Measurements from ENCODE around the gene TMEM150C.
"Not testable (repeated sequence)": the region's sequence is repeated elsewhere in the genome, so short reads cannot be mapped to it uniquely, and the experiment has no call there.

The TMEM150C gene

DNA sequence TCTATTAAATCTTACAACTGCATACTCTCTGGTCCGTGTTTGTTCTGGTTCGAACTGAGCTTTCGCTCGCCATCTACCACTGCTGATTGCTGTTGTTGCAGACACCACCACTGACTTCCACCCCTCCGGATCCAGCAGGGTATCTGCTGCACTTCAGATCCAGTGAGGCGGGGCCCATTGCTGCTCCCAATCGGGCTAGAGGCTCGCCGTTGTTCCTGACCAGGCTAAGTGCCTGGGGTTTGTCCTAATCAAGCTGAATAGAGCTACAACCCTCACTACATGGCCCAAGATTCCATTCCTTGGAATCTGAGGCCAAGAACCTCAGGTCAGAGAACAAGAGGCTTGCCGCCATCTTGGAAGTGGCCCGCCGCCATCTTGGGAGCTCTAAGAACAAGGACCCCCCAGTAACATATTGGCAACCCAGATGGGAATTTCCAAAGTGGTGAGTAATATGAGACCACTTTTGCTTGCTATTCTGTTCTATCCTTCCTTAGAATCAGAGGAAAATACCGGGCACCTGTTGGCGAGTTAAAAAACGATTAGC, 88.1 kb downstream of the TMEM150C start:
- Histone ChIP-seq H3K27ac (no peak overlapping the region), H3K9me3 (no peaks in the 10 kb centered on the region), H3K36me3 (no peaks in the 10 kb centered on the region), H3K27me3 (no peaks in the 10 kb centered on the region), H3K4me1 (ENCODE audit: control insufficient read depth in 1 of 2, insufficient read depth in 1 of 2, low read depth in 1 of 2, low read length in 1 of 2) (peaks cover 0 to 4% of the 10 kb centered on the region in 2 experiments), H3K4me3 (ENCODE audit: low read depth in 1 of 2, low read length in 1 of 2) (no peak overlapping the region)
- TF ChIP-seq, protein P1, sequence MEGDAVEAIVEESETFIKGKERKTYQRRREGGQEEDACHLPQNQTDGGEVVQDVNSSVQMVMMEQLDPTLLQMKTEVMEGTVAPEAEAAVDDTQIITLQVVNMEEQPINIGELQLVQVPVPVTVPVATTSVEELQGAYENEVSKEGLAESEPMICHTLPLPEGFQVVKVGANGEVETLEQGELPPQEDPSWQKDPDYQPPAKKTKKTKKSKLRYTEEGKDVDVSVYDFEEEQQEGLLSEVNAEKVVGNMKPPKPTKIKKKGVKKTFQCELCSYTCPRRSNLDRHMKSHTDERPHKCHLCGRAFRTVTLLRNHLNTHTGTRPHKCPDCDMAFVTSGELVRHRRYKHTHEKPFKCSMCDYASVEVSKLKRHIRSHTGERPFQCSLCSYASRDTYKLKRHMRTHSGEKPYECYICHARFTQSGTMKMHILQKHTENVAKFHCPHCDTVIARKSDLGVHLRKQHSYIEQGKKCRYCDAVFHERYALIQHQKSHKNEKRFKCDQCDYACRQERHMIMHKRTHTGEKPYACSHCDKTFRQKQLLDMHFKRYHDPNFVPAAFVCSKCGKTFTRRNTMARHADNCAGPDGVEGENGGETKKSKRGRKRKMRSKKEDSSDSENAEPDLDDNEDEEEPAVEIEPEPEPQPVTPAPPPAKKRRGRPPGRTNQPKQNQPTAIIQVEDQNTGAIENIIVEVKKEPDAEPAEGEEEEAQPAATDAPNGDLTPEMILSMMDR (IDR thresholded peaks at IDR 0.05): no peak

DNA sequence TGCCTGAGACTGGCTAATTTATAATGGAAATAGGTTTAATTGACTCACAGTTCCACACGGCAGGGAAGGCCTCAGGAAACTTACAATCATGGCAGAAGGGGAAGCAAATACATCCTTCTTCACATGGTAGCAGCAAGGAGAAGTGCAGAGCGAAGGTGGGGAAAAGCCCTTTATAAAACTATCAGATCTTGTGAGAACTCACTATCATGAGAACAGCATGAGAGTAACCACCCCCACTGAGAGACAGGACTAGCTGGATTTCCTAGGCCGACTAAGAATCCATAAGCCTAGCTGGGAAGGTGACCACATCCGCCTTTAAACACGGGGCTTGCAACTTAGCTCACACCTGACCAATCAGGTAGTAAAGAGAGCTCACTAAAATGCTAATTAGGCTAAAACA, 88.7 kb downstream of the TMEM150C start:
- H3K36me3 ChIP-seq; H3K9me3 ChIP-seq; H3K27me3 ChIP-seq; H3K4me1 ChIP-seq (ENCODE audit: control insufficient read depth in 1 of 2, insufficient read depth in 1 of 2, low read depth in 1 of 2, low read length in 1 of 2); H3K27ac ChIP-seq; H3K4me3 ChIP-seq (ENCODE audit: low read depth in 1 of 2, low read length in 1 of 2): not testable (repeated sequence)

DNA sequence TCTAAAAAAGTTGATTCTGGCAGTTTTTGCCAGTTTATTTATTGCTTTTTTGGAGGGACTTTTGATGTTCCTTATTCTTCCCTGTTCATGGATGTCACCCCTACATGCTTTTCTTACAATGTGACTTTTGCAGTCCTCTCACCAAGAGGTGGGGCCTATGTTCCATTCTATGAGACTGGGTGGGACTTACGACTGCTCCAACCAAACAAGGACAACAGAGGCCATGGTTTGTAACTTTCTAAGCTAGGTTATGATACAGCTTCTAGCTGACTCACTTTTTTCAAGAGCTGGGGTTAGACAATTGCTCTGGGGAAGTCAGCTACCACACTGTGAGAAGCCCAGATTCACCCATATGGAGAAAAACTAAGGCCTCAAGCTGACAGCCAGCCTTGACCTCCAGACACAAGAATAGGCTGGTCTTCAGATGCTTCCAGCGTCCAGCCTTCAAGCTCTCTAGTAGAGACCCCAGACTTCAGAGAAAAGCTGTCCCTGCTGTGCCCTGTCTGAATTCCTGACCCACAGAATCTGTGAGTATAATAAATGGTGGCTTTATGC, 91.9 kb downstream of the TMEM150C start:
- H3K9me3 ChIP-seq: no peaks in the 10 kb centered on the region
- H3K4me1 ChIP-seq (ENCODE audit: control insufficient read depth in 1 of 2, insufficient read depth in 1 of 2, low read depth in 1 of 2, low read length in 1 of 2): no peaks in the 10 kb centered on the region
- H3K27ac ChIP-seq: no peak overlapping the region
- no peaks in the 10 kb centered on the region for H3K27me3 ChIP-seq
- TF ChIP-seq, protein P1 (IDR thresholded peaks at IDR 0.05): no peak
- no peak overlapping the region for H3K4me3 ChIP-seq (ENCODE audit: low read depth in 1 of 2, low read length in 1 of 2)
- H3K36me3 ChIP-seq: no peaks in the 10 kb centered on the region

DNA sequence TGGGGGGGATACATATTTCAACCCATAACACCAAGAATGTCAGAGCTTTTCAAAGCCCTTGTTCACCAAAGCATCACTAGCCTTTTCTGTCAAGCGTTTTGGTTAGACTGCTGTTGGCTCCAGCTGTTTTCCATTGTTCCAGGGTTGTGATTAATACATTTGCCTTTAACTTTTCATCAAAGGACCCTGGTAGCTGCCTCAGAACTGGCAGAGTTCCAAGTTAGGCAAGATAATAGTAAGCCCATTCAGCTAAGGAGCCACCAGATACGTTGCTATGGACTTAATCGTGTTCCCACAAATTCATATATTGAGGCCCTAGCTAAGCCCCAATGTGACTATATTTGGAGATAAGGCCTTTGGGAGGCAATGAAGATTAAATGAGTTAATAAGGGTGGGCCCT, 94.3 kb downstream of the TMEM150C start:
- Histone ChIP-seq H3K27ac (no peak overlapping the region), H3K27me3 (no peaks in the 10 kb centered on the region), H3K9me3 (no peaks in the 10 kb centered on the region), H3K4me3 (ENCODE audit: low read depth in 1 of 2, low read length in 1 of 2) (no peak overlapping the region), H3K36me3 (no peaks in the 10 kb centered on the region), H3K4me1 (ENCODE audit: control insufficient read depth in 1 of 2, insufficient read depth in 1 of 2, low read depth in 1 of 2, low read length in 1 of 2) (peaks cover 0 to 4% of the 10 kb centered on the region in 2 experiments)
- TF ChIP-seq, protein P1 (IDR thresholded peaks at IDR 0.05): no peak

DNA sequence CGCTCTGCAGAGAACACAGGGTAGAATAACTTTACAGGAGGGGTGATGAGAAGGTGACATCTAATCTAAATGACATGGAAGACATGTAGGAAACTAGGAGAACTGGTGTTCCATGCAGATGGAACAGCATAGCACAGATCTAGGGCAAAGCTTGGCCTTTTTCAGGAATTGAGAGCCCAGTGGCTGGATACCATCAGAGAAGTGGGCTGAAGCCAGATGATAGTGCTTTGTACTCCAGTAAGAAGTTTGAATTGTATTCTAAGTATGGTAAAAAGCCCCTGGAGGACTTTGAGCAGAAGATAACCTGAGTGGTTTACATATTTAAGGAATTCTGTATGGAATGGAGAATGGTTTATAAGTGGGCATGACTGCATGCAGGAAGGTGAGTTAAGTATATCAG, 98.6 kb downstream of the TMEM150C start:
- peaks cover 11% of the 10 kb centered on the region for H3K36me3 ChIP-seq
- H3K4me1 ChIP-seq (ENCODE audit: control insufficient read depth in 1 of 2, insufficient read depth in 1 of 2, low read depth in 1 of 2, low read length in 1 of 2): peaks cover 0 to 7% of the 10 kb centered on the region in 2 experiments
- TF ChIP-seq, protein P1 (IDR thresholded peaks at IDR 0.05): no peak
- no peaks in the 10 kb centered on the region for H3K27me3 ChIP-seq
- no peak overlapping the region for H3K4me3 ChIP-seq (ENCODE audit: low read depth in 1 of 2, low read length in 1 of 2)
- H3K9me3 ChIP-seq: no peaks in the 10 kb centered on the region
- no peak overlapping the region for H3K27ac ChIP-seq

DNA sequence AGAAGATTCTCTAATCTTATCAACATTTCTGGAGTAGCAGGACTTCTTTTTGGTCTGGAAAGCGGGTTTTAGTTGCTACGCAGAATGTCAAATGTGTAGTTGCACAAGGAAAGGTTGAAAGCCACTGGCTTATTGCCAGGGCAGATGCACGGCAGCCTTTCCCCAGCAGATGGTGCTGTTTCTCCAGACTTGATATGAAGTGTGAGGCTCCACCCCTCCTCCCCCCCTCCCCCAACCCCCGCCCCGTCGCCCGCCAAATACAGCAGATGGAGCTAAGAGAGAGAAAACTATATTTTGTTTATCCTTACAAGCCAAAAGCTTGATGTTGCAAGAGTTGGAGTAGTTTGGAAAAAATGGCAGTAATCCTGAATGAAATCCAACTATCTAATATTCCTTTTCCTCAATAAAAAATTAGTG, 99.4 kb downstream of the TMEM150C start:
- no peak overlapping the region for H3K27ac ChIP-seq
- H3K27me3 ChIP-seq: no peaks in the 10 kb centered on the region
- H3K4me3 ChIP-seq (ENCODE audit: low read depth in 1 of 2, low read length in 1 of 2): no peak overlapping the region
- H3K36me3 ChIP-seq: peaks cover 12% of the 10 kb centered on the region
- TF ChIP-seq, protein P1 (IDR thresholded peaks at IDR 0.05): peak; percentile 85
- no peaks in the 10 kb centered on the region for H3K9me3 ChIP-seq
- H3K4me1 ChIP-seq (ENCODE audit: control insufficient read depth in 1 of 2, insufficient read depth in 1 of 2, low read depth in 1 of 2, low read length in 1 of 2): peaks cover 0 to 7% of the 10 kb centered on the region in 2 experiments

All from neutrophil (primary cell).